Measurements from ENCODE around the gene EPHX1. TPM values are rescaled to one million over a fixed set of nuclear protein-coding genes. Genes with fewer than 3 reads are reported as not detected.
"Not testable (repeated sequence)": the region's sequence is repeated elsewhere in the genome, so short reads cannot be mapped to it uniquely, and the experiment has no call there.

The EPHX1 gene
- total RNA-seq, 1 donor from 2014 or later: 26.5 TPM

- peak; percentile 100 for DNase-seq
Observed at GRCh38 chr1:225777583-225778336, 32.2 kb upstream of the EPHX1 start, which contains the start of gene SRP9. Gene SRP9 (plus strand): TSS chr1:225777826. CDS start chr1:225777941, 115 bp downstream.

- DNase-seq: no peak
Observed at GRCh38 chr1:225778337-225778669, 31.6 kb upstream of the EPHX1 start.

DNA sequence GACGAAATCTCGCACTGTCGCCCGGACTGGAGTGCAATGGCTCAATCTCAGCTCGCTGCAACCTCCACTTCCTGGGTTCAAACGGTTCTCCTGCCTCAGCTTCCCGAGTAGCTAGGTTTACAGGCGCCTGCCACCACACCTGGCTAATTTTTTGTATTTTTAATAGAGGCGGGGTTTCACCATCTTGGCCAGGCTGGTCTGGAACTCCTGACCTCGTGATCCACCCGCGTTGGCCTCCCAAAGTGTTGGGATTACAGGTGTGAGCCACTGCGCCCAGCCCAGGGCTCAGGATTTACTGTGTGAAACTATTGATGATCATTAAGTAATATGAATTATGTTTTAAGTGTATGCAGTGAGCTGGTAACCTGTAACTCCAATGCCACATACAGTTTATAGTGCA, 30.8 kb upstream of the EPHX1 start:
- not testable (repeated sequence) for DNase-seq

- no peak for DNase-seq
Observed at GRCh38 chr1:225780134-225780533, 29.8 kb upstream of the EPHX1 start.

GRCh38 chr1:225780630-225781029, 29.3 kb upstream of the EPHX1 start:
- DNase-seq: no peak

GRCh38 chr1:225789142-225789541, 20.8 kb upstream of the EPHX1 start:
- not testable (repeated sequence) for DNase-seq

GRCh38 chr1:225794954-225795353, 15.0 kb upstream of the EPHX1 start:
- DNase-seq: no peak

DNA sequence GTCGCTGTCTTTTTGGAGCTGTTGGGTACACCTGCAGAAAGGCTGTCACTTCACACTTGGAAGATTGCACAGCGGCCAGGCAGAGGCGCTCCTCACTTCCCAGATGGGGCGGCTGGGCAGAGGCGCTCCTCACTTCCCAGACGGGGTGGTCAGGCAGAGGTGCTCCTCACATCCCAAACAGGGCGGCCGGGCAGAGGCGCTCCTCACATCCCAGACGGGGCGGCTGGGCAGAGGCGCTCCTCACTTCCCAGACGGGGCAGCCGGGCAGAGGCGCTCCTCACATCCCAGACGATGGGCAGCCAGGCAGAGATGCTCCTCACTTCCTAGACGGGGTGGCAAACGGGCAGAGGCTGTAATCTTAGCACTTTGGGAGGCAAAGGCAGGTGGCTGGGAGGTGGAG, 13.8 kb upstream of the EPHX1 start:
- not testable (repeated sequence) for DNase-seq

DNA sequence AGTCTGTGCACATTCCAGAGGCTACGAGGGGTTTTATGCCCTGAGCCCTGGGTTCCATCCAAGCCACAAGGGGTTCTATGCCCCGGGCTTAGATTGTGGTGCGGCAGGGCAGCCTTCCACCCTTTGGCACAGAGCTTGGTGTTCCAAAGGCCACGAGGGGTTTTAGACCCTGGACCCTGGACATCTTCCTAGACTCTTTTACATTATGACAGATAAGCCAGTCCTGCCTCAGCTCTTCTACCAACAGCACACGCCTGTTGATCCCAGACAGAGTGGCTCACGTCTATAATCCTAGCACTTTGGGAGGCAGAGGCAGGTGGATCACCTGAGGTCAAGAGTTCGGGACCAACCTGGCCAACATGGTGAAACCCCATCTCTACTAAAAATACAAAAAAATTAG, 8.8 kb upstream of the EPHX1 start:
- not testable (repeated sequence) for DNase-seq

DNA sequence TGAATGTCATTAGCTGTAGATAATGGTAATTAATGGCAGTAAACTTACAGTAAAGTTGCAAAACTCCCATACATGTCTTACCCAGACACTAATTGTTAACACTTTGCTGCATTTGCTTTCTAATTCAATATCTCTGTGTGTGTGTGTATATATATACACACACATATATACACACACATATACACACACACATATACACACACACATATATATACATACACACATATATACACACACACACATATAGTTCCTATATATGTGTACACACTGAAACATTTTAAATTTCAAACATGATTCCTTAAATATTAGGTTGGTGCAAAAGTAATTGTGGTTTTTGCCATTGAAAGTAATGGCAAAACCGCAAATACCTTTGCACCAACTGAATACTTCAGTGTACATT, 3.7 kb upstream of the EPHX1 start:
- DNase-seq: no peak

DNA sequence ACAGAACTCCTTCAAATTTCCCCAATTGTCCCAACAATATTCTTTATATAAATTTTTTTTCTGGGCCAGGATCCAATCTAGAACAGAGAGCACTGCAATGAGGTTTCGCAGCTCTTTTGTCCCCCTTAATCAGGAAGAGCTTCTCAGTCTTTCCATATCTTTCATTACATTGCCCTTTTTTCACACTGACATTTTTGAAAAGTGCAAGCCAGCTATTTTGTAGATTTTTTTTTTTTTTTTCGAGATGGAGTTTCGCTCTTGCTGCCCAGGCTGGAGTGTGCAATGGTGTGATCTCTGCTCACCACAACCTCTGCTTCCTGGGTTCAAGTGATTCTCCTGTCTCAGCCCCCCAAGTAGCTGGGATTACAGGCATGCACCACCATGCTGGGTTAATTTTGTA, 3.2 kb upstream of the EPHX1 start:
- not testable (repeated sequence) for DNase-seq

DNA sequence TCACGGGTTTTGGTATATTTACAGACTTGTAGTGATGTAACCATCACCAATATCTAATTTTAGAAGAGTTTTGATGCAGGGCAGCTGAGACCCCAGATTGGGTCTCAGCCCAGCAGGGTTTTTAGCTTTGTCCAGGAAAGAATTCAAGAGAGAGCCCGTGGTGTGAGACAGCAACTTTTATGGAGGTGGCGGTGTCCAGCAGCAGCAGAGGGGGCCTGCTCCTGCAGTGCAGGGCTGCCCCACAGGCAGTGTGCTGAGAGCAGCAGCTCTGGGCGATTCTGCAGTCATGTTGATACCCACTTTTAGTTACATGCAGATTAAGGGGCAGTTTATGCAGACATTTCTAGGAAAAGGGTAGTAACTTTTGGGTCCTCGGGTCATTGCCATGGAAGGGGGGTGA, 1.8 kb upstream of the EPHX1 start:
- DNase-seq: no peak

GRCh38 chr1:225810579-225811538, 935 bp downstream of the EPHX1 start:
- peak; percentile 58 for DNase-seq

DNA sequence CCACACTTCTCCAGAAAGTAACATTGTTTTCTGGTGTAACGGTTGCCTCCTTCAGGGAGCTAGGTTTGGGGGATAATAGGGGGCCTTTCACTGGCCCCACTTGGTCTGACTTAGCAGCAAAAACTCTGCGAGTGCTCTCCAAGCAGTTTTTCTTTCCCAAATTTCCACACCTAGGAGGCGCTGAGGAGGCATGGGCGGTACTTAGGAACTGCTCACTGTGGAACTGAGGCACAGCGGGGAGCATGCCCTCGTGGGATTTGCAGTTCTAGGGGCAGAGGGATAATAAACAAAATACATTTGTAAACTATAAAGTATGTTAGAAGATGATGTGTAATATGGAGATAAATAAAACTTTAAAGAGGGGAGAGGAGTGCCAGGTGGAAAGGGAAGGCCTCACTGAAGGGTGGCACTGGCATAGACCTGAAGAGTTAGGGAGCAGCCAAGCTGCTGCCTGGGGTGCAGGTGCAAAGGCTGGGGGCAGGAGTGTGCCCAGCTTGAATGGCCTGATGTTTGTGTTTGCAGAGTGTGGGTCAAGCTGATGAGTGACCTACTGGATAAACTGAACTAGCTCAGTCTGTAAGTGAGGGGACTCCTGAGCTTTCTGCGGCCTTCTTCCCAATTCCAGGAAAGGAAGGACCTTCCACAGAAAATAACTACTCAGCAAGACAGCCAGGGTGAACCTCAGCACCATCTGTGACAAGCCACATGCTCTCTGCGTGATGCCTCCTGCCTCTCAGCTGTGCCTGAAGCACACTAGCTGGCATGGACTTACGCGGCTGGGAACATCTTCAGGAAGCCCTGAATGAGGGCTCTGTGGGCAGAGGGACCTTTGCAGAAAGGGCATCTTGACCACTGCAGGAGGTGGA, 1.9 kb downstream of the EPHX1 start:
- peak; percentile 47 for DNase-seq

- DNase-seq: no peak
Observed at GRCh38 chr1:225812488-225813213, 2.7 kb downstream of the EPHX1 start.

- DNase-seq: peak; percentile 46
Observed at GRCh38 chr1:225813214-225813964, 3.5 kb downstream of the EPHX1 start.

- DNase-seq: no peak
Observed at GRCh38 chr1:225814381-225814780, 4.5 kb downstream of the EPHX1 start.

- not testable (repeated sequence) for DNase-seq
Observed at GRCh38 chr1:225815090-225815489, 5.2 kb downstream of the EPHX1 start.

DNA sequence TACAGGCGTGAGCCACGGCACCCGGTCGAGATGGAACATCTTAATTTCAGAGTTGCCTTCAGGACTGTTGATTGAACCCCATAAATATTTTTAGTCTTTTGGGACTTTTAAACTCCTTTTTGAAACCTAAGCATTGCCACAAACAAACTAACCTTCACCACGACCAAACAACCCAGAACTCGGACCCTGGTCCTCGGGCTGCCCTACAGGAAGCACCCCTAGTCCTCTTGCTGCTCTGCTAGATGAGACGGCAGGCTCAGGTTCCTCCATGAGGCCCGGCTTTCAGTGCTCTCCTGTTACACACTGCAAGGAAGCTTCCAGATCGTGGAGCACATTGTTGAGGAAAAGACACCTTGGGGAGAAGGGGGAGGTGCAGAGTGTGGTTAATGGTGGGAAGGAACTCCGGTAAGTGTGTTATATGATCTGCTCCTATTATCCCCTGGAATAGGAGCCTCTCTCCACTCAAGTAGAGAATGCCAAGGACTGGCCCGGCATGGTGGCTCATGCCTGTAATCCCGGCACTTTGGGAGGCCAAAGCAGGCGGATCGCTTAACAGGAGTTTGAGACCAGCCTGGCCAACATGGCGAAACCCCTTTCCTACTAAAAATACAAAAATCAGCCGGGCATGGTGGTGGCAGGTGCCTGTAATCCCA, 5.7 kb downstream of the EPHX1 start:
- DNase-seq: no peak

All from tongue (tissue), 2 donors.